B cell (primary cell): ENCODE results near the gene OVCA2. TPM values are rescaled to one million over a fixed set of nuclear protein-coding genes. Genes with fewer than 3 reads are reported as not detected.

ENCODE experiments used
- ATAC-seq: fragments of 200-7000 bp; cut with Tn5 transposase; one replicate; pipeline ENCODE4 v1.10.0; 2021; ENCODE audit warnings: low read depth, mild to moderate bottlenecking, moderate number of reproducible peaks, moderate library complexity
- CTCF ChIA-PET: fragments of 350-600 bp; sonication (Branson Sonifier 250); formaldehyde crosslinking; loops from one replicate; lab custom pipeline; 2021; ENCODE audit warnings: antibody characterized with exemption, inconsistent platforms; lab: Charles Lee
- POLR2A ChIA-PET: fragments of 350-600 bp; sonication (Branson Sonifier 250); formaldehyde crosslinking; loops from one replicate; lab custom pipeline; 2021; ENCODE audit warnings: antibody characterized with exemption; lab: Charles Lee
- DNase-seq: peaks from one replicate; pipeline ENCODE4 v3.0.0; 2013
- H2AFZ ChIP-seq: 2 replicates; pipeline ENCODE4 v1.6.1; 2012; ENCODE audit warnings: mild to moderate bottlenecking, low read depth, low read length; ENCODE audit not compliant: insufficient read depth, poor library complexity, severe bottlenecking
- H3K27ac ChIP-seq, 2 donors: 1 replicate in 1 of 2; 2 replicates in 1 of 2; pipeline ENCODE4 v1.5.1; 2012 to 2013; ENCODE audit warnings: low read length in 2 of 2, mild to moderate bottlenecking in 2 of 2, moderate library complexity in 1 of 2
- H3K27me3 ChIP-seq, 4 experiments: fragments of 200-600 bp in 1 of 4; sonication (generic) in 1 of 4; replicated peaks in 1 of 4; 1 replicate in 2 of 4; 2 replicates in 2 of 4; pipeline versions ENCODE4 v1.6.1 to v1.7.0; 2013 to 2016; ENCODE audit warnings: low read length in 3 of 4, mild to moderate bottlenecking in 2 of 4, mixed read lengths in 1 of 4, moderate library complexity in 1 of 4; ENCODE audit not compliant: insufficient read depth in 4 of 4, control insufficient read depth in 3 of 4; ENCODE audit errors: control extremely low read depth in 1 of 4
- H3K36me3 ChIP-seq, 2 experiments: replicated peaks in 1 of 2; 1 replicate in 1 of 2; 2 replicates in 1 of 2; pipeline versions ENCODE4 v1.6.1 to v1.7.1; 2013; ENCODE audit warnings: low read length in 1 of 2; ENCODE audit not compliant: insufficient read depth in 2 of 2, control insufficient read depth in 1 of 2; ENCODE audit errors: control extremely low read depth in 1 of 2, extremely low read depth in 1 of 2
- H3K4me1 ChIP-seq, 2 donors: fragments of 200-600 bp in 1 of 2; sonication (generic) in 1 of 2; 1 replicate in 1 of 2; 2 replicates in 1 of 2; pipeline versions ENCODE4 v1.5.1 to v1.6.1; 2013 to 2017; ENCODE audit warnings: low read length in 2 of 2; ENCODE audit not compliant: control insufficient read depth in 2 of 2, insufficient read depth in 2 of 2
- H3K4me2 ChIP-seq: replicated peaks from 2 replicates; pipeline ENCODE3; 2012; ENCODE audit warnings: mild to moderate bottlenecking, low read depth, low read length; ENCODE audit not compliant: poor library complexity, severe bottlenecking
- H3K4me3 ChIP-seq, 5 experiments: fragments of 200-600 bp in 1 of 5; sonication (generic) in 1 of 5; 1 replicate in 3 of 5; 2 replicates in 2 of 5; pipeline versions ENCODE4 v1.5.1 to v1.7.0; 2011 to 2016; ENCODE audit warnings: low read length in 4 of 5, mild to moderate bottlenecking in 4 of 5, low read depth in 2 of 5, control low read depth in 1 of 5, moderate library complexity in 1 of 5; ENCODE audit not compliant: insufficient read depth in 1 of 5; ENCODE audit errors: control extremely low read depth in 1 of 5, extremely low read depth in 1 of 5
- H3K79me2 ChIP-seq: fragments of 200-600 bp; sonication (generic); one replicate; pipeline ENCODE4 v1.6.0; 2016; ENCODE audit warnings: low read length; ENCODE audit not compliant: control insufficient read depth, insufficient read depth
- H3K9ac ChIP-seq: fragments of 200-600 bp; sonication (generic); 2 replicates; pipeline ENCODE4 v1.6.1; 2017; ENCODE audit warnings: mild to moderate bottlenecking, low read length, moderate library complexity
- H3K9me3 ChIP-seq, 3 donors: one replicate each; pipeline versions ENCODE4 v1.6.1 to v1.7.1; 2013; ENCODE audit warnings: low read length in 2 of 3; ENCODE audit not compliant: control insufficient read depth in 2 of 3, insufficient read depth in 1 of 3; ENCODE audit errors: control extremely low read depth in 1 of 3
- H4K20me1 ChIP-seq: 2 replicates; pipeline ENCODE4 v1.6.0; 2012; ENCODE audit warnings: mild to moderate bottlenecking, low read length; ENCODE audit not compliant: insufficient read depth, control insufficient read depth, poor library complexity, severe bottlenecking
- H3K27ac Mint-ChIP-seq: one replicate; pipeline ENCODE4 v1.8.0; 2021; ENCODE audit warnings: mixed read lengths
- H3K27me3 Mint-ChIP-seq: one replicate; pipeline ENCODE4 v1.8.0; 2021; ENCODE audit warnings: mixed read lengths
- H3K4me1 Mint-ChIP-seq: one replicate; pipeline ENCODE4 v1.8.0; 2021; ENCODE audit warnings: mixed read lengths
- H3K4me3 Mint-ChIP-seq: one replicate; pipeline ENCODE4 v1.8.0; 2021; ENCODE audit warnings: mixed read lengths
- H3K9me3 Mint-ChIP-seq: one replicate; pipeline ENCODE4 v1.8.0; 2022; ENCODE audit warnings: mixed read lengths; ENCODE audit not compliant: insufficient read depth
- CTCF ChIP-seq: fragments of 200-600 bp; IDR thresholded peaks from one replicate; pipeline ENCODE4 v1.8.0; 2022; ENCODE audit warnings: antibody characterized with exemption, mild to moderate bottlenecking
- EZH2 ChIP-seq: IDR thresholded peaks from 2 replicates; pipeline ENCODE4 v1.6.1; 2012; ENCODE audit warnings: borderline replicate concordance, low read depth, mild to moderate bottlenecking, moderate library complexity, low read length; ENCODE audit not compliant: insufficient read depth, poor library complexity, severe bottlenecking
- WGBS: methylation state at CpG from one replicate; pipeline ENCODE4 v1.1.5; 2013; ENCODE audit warnings: missing lambda C conversion rate; ENCODE audit not compliant: insufficient coverage; 5-methylcytosine and 5-hydroxymethylcytosine counted together
- intact Hi-C: fragments of 100-400 bp; cut with micrococcal nuclease; formaldehyde crosslinking; loops from one replicate; pipeline ENCODE4 v1.10.0; 2022
- polyA plus RNA-seq: library from polyadenylated mRNA; depleted of rRNA; stranded (reverse); fragments of >200 nt; gene quantifications from 2 replicates; pipeline ENCODE4 v1.2.3, GENCODE V29; 2012
- total RNA-seq, 2 donors: library from RNA; stranded (reverse); fragments of 120-200 nt in 1 of 2; gene quantifications; 1 replicate in 1 of 2; 2 replicates in 1 of 2; pipeline versions ENCODE4 v1.2.3 to v1.2.4, GENCODE V29; 2013 to 2022

Gene OVCA2
- total and polyA plus RNA-seq, 2 donors (not counting 1 experiment from before 2014, with no cell fraction given): 23.2 to 43.9 TPM

- CTCF ChIA-PET: interaction anchor here (0.8 to 3.8 kb wide), 6 partner anchors 8 to 182 kb away, joined by 3 to 17 read pairs (median 6); partner anchors contain the start of gene HIC1
- TF ChIP-seq CTCF (no peak), EZH2 (no peak)
- peaks cover 0 to 5% (median under 1%) of the 10 kb centered on the region in 4 experiments for H3K27me3 ChIP-seq
- Mint-ChIP-seq H3K27ac (peak overlapping the region; percentile 86), H3K9me3 (no peaks in the 10 kb centered on the region), H3K27me3 (no peaks in the 10 kb centered on the region), H3K4me3 (peak overlapping the region; percentile 61), H3K4me1 (peaks cover 46% of the 10 kb centered on the region)
- H3K4me3 ChIP-seq: no peak overlapping the region
- no peak for DNase-seq
- no peaks in the 10 kb centered on the region for H3K9me3 ChIP-seq
- H3K9ac ChIP-seq: no peak overlapping the region
- no peaks in the 10 kb centered on the region for H4K20me1 ChIP-seq
- peak overlapping the region; percentile 41 to 64 for H3K27ac ChIP-seq
- H3K4me1 ChIP-seq: peaks cover 28 to 39% of the 10 kb centered on the region in 2 donors
- H3K36me3 ChIP-seq: peaks cover 0 to 22% of the 10 kb centered on the region in 2 experiments
- no peaks in the 10 kb centered on the region for H3K79me2 ChIP-seq
- POLR2A ChIA-PET: interaction anchor here (0.5 to 0.6 kb wide), 2 partner anchors 24 to 26 kb away, joined by 3 to 6 read pairs; no protein-coding TSS in a partner anchor
- 36% methylated on average over 4 of the region's 5 CpGs for WGBS
- intact Hi-C loops: no loop called here
- no peak overlapping the region for H2AFZ ChIP-seq
- H3K4me2 ChIP-seq: peak overlapping the region; percentile 39
- peak; percentile 3 for ATAC-seq
These were observed 22.3 kb downstream of the OVCA2 start for GRCh38 chr17:2064147-2064489.

GRCh38 chr17:2064520-2064971 is 22.7 kb downstream of the OVCA2 start:
- intact Hi-C loops: no loop called here
- peak overlapping the region; percentile 86 for H3K27ac Mint-ChIP-seq
- peak overlapping the region; percentile 61 for H3K4me3 Mint-ChIP-seq
- H3K27me3 ChIP-seq: peaks cover 0 to 5% (median 0%) of the 10 kb centered on the region in 4 experiments
- H3K9ac ChIP-seq: peak overlapping the region; percentile 10
- peaks cover 0 to 22% of the 10 kb centered on the region in 2 experiments for H3K36me3 ChIP-seq
- H3K4me1 ChIP-seq: peaks cover 24 to 35% of the 10 kb centered on the region in 2 donors
- H3K27ac ChIP-seq: peak overlapping the region; percentile 41 to 64
- DNase-seq (peak; percentile 48), ATAC-seq (peak; percentile 77)
- no peaks in the 10 kb centered on the region for H3K79me2 ChIP-seq
- H3K4me2 ChIP-seq: peak overlapping the region; percentile 39
- H3K4me3 ChIP-seq: no peak overlapping the region
- H2AFZ ChIP-seq: peak overlapping the region; percentile 13
- peaks cover 42% of the 10 kb centered on the region for H3K4me1 Mint-ChIP-seq
- TF ChIP-seq EZH2: no peak
- TF ChIP-seq CTCF: no peak
- POLR2A ChIA-PET: interaction anchor here (0.6 kb wide), 1 partner anchor 23 kb away, joined by 3 read pairs; no protein-coding TSS in a partner anchor
- 0% methylated on average over 6 of the region's 6 CpGs for WGBS
- CTCF ChIA-PET: interaction anchor here (0.8 to 3.8 kb wide), 6 partner anchors 9 to 182 kb away, joined by 3 to 17 read pairs (median 6); partner anchors contain the start of gene HIC1
- no peaks in the 10 kb centered on the region for H3K27me3 Mint-ChIP-seq
- no peaks in the 10 kb centered on the region for H3K9me3 ChIP-seq
- H3K9me3 Mint-ChIP-seq: no peaks in the 10 kb centered on the region
- no peaks in the 10 kb centered on the region for H4K20me1 ChIP-seq
